BJ (cell line): Measurements from ENCODE around the gene SRGAP3. TPM values are rescaled to one million over a fixed set of nuclear protein-coding genes. Genes with fewer than 3 reads are reported as not detected.

ENCODE experiments used
- CTCF ChIA-PET: fragments of 350-600 bp; formaldehyde crosslinking; extraction: SDS; loops from one replicate; lab custom pipeline; 2021; ENCODE audit warnings: antibody characterized with exemption, inconsistent platforms; lab: Yijun Ruan, JAX
- POLR2A ChIA-PET: fragments of 300-600 bp; sonication (Branson Sonifier 250); formaldehyde crosslinking; extraction: SDS; loops from one replicate; lab custom pipeline; 2021; ENCODE audit warnings: antibody characterized with exemption; lab: Charles Lee
- DNase-seq: peaks from one replicate; pipeline ENCODE4 v3.0.0-alpha.2; 2011; ENCODE audit warnings: low read depth
- H3K27me3 ChIP-seq: 2 replicates; pipeline ENCODE4 v1.6.0; 2011; ENCODE audit warnings: low read length; ENCODE audit not compliant: control insufficient read depth, insufficient read depth
- H3K36me3 ChIP-seq: 2 replicates; pipeline ENCODE4 v1.5.1; 2011; ENCODE audit warnings: low read length; ENCODE audit not compliant: control insufficient read depth, insufficient read depth
- H3K4me3 ChIP-seq: 2 replicates; pipeline ENCODE4 v1.5.1; 2011; ENCODE audit warnings: low read depth, mild to moderate bottlenecking, control low read depth, low read length
- CTCF ChIP-seq: IDR thresholded peaks from 2 replicates; pipeline ENCODE4 v1.5.1; 2011; ENCODE audit warnings: low read depth, mild to moderate bottlenecking, control low read depth, inconsistent platforms, low read length, moderate library complexity; ENCODE audit not compliant: insufficient read depth
- polyA plus RNA-seq: library from polyadenylated mRNA; depleted of rRNA; stranded (reverse); fragments of >200 nt; gene quantifications from 2 replicates; pipeline ENCODE4 v1.2.3, GENCODE V29; 2011

The SRGAP3 gene
- polyA plus RNA-seq, 1 experiment: 0.75 TPM

- DNase-seq: no peak
- Histone ChIP-seq H3K27me3 (peaks cover 2% of the 10 kb centered on the region), H3K4me3 (no peak overlapping the region), H3K36me3 (no peaks in the 10 kb centered on the region)
- CTCF ChIA-PET: interaction anchor here (1.3 kb wide), 1 partner anchor 26 kb away, joined by 3 read pairs; no protein-coding TSS in a partner anchor
- POLR2A ChIA-PET: no interaction called here
- TF ChIP-seq CTCF: no peak
Observed at GRCh38 chr3:9043063-9043462, 206.4 kb downstream of the SRGAP3 start.

DNA sequence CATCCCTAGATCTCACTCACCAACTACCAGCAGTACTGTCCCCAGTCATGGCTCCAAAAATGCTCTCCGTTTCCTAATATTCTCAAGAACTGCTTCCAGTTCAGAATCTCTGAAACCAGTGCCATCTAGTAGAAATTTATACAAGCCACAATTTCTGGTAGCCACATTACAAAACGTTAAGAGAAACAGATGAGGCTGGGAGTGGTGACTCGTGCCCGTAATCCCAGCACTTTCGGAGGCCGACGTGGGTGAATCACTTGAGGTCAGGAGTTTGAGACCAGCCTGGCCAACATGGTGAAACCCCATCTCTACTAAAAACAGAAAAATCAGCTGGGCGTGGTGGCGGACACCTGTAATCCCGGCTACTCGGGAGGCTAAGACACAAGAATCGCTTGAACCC, 207.8 kb downstream of the SRGAP3 start:
- no peak for TF ChIP-seq CTCF
- CTCF ChIA-PET: interaction anchor here (0.8 kb wide), 1 partner anchor 8 kb away, joined by 3 read pairs; no protein-coding TSS in a partner anchor
- peaks cover 9% of the 10 kb centered on the region for H3K27me3 ChIP-seq
- DNase-seq: no peak
- no peaks in the 10 kb centered on the region for H3K36me3 ChIP-seq
- no peak overlapping the region for H3K4me3 ChIP-seq
- POLR2A ChIA-PET: no interaction called here

DNA sequence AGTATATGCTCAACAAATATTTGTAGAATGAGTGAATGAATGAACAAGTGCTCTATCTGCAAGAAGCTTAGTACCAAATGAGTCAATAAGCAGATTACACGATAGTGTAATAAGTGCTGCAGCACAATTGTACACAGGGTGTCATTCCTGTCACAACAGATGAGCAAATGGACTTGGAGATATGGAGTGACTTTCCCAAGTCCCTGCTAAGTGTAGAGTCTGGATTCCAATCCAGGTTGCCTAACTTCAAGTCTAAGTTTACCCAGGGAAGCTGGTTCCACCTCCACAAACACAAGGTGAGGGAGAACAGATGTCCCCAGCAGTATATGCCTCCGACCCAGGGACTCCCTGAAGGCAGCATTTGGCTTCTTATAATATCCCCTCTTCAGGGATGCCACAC, 208.4 kb downstream of the SRGAP3 start:
- Histone ChIP-seq H3K4me3 (no peak overlapping the region), H3K27me3 (peaks cover 9% of the 10 kb centered on the region), H3K36me3 (no peaks in the 10 kb centered on the region)
- no peak for TF ChIP-seq CTCF
- no peak for DNase-seq
- ChIA-PET POLR2A (no interaction called here), CTCF (interaction anchor here (0.8 kb wide), 1 partner anchor 9 kb away, joined by 3 read pairs; no protein-coding TSS in a partner anchor)

DNA sequence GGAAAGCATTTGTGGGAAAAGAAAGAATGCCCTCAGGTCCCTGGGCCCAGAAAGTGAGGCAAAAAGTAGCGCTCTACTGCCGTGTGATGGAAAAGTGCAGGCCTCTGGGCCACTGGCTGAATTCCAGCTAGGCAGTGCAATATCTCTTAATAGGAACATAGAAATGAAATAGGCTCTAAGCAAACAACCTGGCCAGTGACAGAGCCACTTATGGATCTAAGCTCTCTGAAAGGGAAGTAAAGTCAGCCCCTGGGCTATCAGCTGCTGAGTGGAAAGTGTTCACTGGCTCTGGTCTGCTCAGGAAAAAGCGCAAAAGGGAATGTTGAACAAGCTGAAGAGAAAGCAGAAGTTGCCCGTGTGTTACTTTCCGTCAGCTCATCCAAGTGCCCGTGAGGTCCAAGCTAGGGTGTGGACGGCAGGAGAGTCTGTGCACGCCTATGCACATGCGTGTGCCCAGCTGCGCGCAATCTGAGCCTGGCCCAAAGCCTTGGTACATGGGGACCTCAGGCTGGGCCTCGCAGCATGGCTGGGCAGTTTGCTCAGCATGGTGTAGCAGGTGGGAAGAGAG, 212.2 kb downstream of the SRGAP3 start:
- no peaks in the 10 kb centered on the region for H3K36me3 ChIP-seq
- peaks cover 11% of the 10 kb centered on the region for H3K27me3 ChIP-seq
- CTCF ChIA-PET: interaction anchor here (1.3 to 1.9 kb wide), 2 partner anchors 9 to 50 kb away, joined by 3 to 4 read pairs; no protein-coding TSS in a partner anchor
- POLR2A ChIA-PET: no interaction called here
- H3K4me3 ChIP-seq: no peak overlapping the region
- DNase-seq: no peak
- TF ChIP-seq CTCF: no peak

GRCh38 chr3:9036404-9037131, 212.9 kb downstream of the SRGAP3 start:
- Histone ChIP-seq H3K27me3 (peaks cover 11% of the 10 kb centered on the region), H3K4me3 (no peak overlapping the region), H3K36me3 (no peaks in the 10 kb centered on the region)
- TF ChIP-seq CTCF: no peak
- POLR2A ChIA-PET: interaction anchor here (0.6 kb wide), 1 partner anchor 757 kb away, joined by 6 read pairs; the partner anchor contains the start of gene ARPC4
- no peak for DNase-seq
- CTCF ChIA-PET: interaction anchor here (1.2 to 1.9 kb wide), 3 partner anchors 10 to 49 kb away, joined by 3 to 4 read pairs (median 3); no protein-coding TSS in a partner anchor
